SK-N-SH (cell line): ENCODE data around the gene KCNIP4.

Experiments
- JUND ChIP-seq: IDR thresholded peaks from 2 replicates; pipeline ENCODE4 v1.4.0; 2012
- POLR2AphosphoS5 ChIP-seq: IDR thresholded peaks from 2 replicates; pipeline ENCODE4 v1.6.1; 2012; ENCODE audit warnings: low read depth, low read length
- RFX5 ChIP-seq: IDR thresholded peaks from 2 replicates; pipeline ENCODE4 v1.6.1; 2012; ENCODE audit warnings: mild to moderate bottlenecking, improper control_type of control experiment, low read length
- RXRA ChIP-seq: IDR thresholded peaks from 2 replicates; pipeline ENCODE4 v1.4.0; 2012; ENCODE audit warnings: low read depth, mild to moderate bottlenecking, borderline replicate concordance
- TF ChIP-seq, protein P1 (sequence below): fragments of 200-600 bp; sonication (generic); IDR thresholded peaks from 2 replicates; pipeline ENCODE4 v1.6.1; 2017; ENCODE audit warnings: antibody characterized with exemption, mild to moderate bottlenecking, moderate library complexity
- TF ChIP-seq, protein P2 (sequence below): IDR thresholded peaks from 2 replicates; pipeline ENCODE4 v1.4.0; 2012; ENCODE audit warnings: low read depth, borderline replicate concordance

DNA sequence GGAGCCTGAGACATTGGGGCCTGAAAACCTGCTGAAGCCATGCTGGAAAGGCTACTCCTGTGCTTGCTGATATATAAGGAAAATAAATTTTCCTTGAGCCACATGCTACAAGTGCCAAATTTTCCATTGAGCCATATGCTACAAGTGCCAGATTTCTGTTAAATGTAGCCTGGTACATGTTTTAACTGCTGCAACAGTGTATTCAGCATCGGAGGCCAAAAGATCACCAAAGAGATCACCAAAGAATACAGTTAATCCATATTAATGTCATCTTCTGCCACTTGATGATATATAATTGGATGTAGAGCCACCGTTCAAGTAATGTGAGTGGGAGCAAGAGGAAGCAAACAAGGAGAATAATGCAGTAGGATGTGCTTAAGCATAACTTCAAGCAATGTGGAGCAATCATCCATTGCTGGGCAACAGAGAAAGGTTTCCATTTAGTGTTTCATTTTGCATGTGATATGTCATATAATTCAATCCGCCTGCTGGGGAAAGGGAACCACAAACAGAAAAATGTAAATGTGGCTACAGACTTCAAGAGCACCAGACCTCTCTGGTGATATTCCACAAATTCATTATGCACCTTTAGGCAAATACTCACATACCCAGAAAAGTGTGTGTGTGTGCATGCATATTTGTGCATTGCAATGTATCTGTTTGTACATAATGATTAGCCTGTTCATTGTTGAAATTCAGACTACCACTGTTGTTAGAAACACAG is 295.9 kb downstream of the KCNIP4 start:
- no peak for TF ChIP-seq RXRA
- TF ChIP-seq JUND: no peak
- TF ChIP-seq, protein P1, sequence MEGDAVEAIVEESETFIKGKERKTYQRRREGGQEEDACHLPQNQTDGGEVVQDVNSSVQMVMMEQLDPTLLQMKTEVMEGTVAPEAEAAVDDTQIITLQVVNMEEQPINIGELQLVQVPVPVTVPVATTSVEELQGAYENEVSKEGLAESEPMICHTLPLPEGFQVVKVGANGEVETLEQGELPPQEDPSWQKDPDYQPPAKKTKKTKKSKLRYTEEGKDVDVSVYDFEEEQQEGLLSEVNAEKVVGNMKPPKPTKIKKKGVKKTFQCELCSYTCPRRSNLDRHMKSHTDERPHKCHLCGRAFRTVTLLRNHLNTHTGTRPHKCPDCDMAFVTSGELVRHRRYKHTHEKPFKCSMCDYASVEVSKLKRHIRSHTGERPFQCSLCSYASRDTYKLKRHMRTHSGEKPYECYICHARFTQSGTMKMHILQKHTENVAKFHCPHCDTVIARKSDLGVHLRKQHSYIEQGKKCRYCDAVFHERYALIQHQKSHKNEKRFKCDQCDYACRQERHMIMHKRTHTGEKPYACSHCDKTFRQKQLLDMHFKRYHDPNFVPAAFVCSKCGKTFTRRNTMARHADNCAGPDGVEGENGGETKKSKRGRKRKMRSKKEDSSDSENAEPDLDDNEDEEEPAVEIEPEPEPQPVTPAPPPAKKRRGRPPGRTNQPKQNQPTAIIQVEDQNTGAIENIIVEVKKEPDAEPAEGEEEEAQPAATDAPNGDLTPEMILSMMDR: no peak
- no peak for TF ChIP-seq RFX5
- TF ChIP-seq, protein P2, sequence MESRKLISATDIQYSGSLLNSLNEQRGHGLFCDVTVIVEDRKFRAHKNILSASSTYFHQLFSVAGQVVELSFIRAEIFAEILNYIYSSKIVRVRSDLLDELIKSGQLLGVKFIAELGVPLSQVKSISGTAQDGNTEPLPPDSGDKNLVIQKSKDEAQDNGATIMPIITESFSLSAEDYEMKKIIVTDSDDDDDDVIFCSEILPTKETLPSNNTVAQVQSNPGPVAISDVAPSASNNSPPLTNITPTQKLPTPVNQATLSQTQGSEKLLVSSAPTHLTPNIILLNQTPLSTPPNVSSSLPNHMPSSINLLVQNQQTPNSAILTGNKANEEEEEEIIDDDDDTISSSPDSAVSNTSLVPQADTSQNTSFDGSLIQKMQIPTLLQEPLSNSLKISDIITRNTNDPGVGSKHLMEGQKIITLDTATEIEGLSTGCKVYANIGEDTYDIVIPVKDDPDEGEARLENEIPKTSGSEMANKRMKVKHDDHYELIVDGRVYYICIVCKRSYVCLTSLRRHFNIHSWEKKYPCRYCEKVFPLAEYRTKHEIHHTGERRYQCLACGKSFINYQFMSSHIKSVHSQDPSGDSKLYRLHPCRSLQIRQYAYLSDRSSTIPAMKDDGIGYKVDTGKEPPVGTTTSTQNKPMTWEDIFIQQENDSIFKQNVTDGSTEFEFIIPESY: no peak
- TF ChIP-seq POLR2AphosphoS5: no peak
